Loucy (cell line): ENCODE measurements around the gene LRRC40.

ENCODE experiments used
- H2AFZ ChIP-seq: fragments of 200-600 bp; sonication (generic); 2 replicates; pipeline ENCODE4 v1.6.0; 2016; ENCODE audit warnings: antibody characterized with exemption, mild to moderate bottlenecking, low read length, moderate library complexity
- H3F3A ChIP-seq: fragments of 200-600 bp; 2 replicates; pipeline ENCODE4 v1.6.0; 2016; ENCODE audit warnings: antibody characterized with exemption, low read depth, mild to moderate bottlenecking
- H3K27me3 ChIP-seq: fragments of 200-600 bp; sonication (generic); 2 replicates; pipeline ENCODE4 v1.6.1; 2014; ENCODE audit warnings: low read length, mild to moderate bottlenecking; ENCODE audit not compliant: insufficient read depth, poor library complexity, severe bottlenecking
- H3K36me3 ChIP-seq: fragments of 200-600 bp; sonication (generic); 2 replicates; pipeline ENCODE4 v1.6.1; 2016; ENCODE audit warnings: low read length; ENCODE audit not compliant: insufficient read depth
- H3K4me1 ChIP-seq: fragments of 200-600 bp; sonication (generic); 2 replicates; pipeline ENCODE4 v1.5.1; 2014; ENCODE audit warnings: low read length, mild to moderate bottlenecking; ENCODE audit not compliant: insufficient read depth, poor library complexity, severe bottlenecking
- H3K4me2 ChIP-seq: fragments of 200-600 bp; sonication (generic); 2 replicates; pipeline ENCODE4 v1.6.0; 2014; ENCODE audit warnings: antibody characterized with exemption, low read length, low read depth, mild to moderate bottlenecking; ENCODE audit not compliant: poor library complexity, severe bottlenecking
- H3K4me3 ChIP-seq: fragments of 200-600 bp; sonication (generic); 2 replicates; pipeline ENCODE4 v1.5.1; 2014; ENCODE audit warnings: low read length, mild to moderate bottlenecking, mixed read lengths; ENCODE audit not compliant: poor library complexity, severe bottlenecking
- H3K79me2 ChIP-seq: fragments of 200-600 bp; sonication (generic); 2 replicates; pipeline ENCODE4 v1.6.1; 2014; ENCODE audit warnings: low read length; ENCODE audit not compliant: insufficient read depth
- H3K9ac ChIP-seq: fragments of 200-600 bp; sonication (generic); 2 replicates; pipeline ENCODE4 v1.6.0; 2014; ENCODE audit warnings: mild to moderate bottlenecking, low read depth, low read length, moderate library complexity; ENCODE audit not compliant: poor library complexity, severe bottlenecking
- H3K9me2 ChIP-seq: fragments of 200-600 bp; sonication (generic); replicated peaks from 2 replicates; pipeline ENCODE4 v1.6.1; 2016; ENCODE audit warnings: low read depth, low read length, mixed read lengths
- H3K9me3 ChIP-seq: fragments of 200-600 bp; sonication (generic); 2 replicates; pipeline ENCODE4 v1.6.1; 2014; ENCODE audit warnings: mild to moderate bottlenecking, antibody characterized with exemption, low read length, low read depth; ENCODE audit not compliant: insufficient read depth
- H4K20me1 ChIP-seq: fragments of 200-600 bp; sonication (generic); 2 replicates; pipeline ENCODE4 v1.6.0; 2014; ENCODE audit warnings: antibody characterized with exemption, low read length, mild to moderate bottlenecking; ENCODE audit not compliant: insufficient read depth, poor library complexity, severe bottlenecking
- EZH2phosphoT487 ChIP-seq: fragments of 200-600 bp; IDR thresholded peaks from 2 replicates; pipeline ENCODE4 v1.6.1; 2018; ENCODE audit warnings: antibody characterized with exemption, mild to moderate bottlenecking, moderate library complexity, borderline replicate concordance
- TF ChIP-seq, protein P1 (sequence below): fragments of 200-600 bp; sonication (generic); conservative IDR thresholded peaks from 2 replicates; pipeline ENCODE4 v1.5.1; 2014; ENCODE audit warnings: mild to moderate bottlenecking, antibody characterized with exemption, low read length

LRRC40 gene

DNA sequence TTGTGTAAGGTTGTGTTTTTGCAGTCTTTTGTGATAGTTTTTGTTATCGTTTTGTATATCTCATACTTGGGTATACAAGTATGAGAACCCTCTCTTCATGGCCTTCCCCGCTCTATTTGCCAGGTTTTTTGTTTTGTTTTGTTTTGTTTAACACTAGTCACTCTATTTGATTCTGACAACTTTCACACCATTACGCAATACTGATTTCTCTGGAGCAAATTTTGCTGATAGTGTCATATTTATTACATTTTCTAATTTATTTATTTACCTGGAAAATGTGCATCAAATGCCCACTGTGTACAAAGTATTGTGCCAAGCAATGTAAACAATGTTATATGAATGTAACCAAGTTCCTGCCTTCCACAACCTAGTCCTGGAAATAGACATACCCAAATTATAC lies 90.1 kb downstream of the LRRC40 start:
- Histone ChIP-seq H3F3A (no peaks in the 10 kb centered on the region), H3K4me3 (no peak overlapping the region), H3K79me2 (no peaks in the 10 kb centered on the region), H3K9ac (no peak overlapping the region), H3K9me3 (no peaks in the 10 kb centered on the region), H3K4me1 (no peaks in the 10 kb centered on the region), H3K27me3 (no peaks in the 10 kb centered on the region), H4K20me1 (no peaks in the 10 kb centered on the region), H3K9me2 (no peaks in the 10 kb centered on the region), H3K4me2 (no peak overlapping the region), H3K36me3 (no peaks in the 10 kb centered on the region), H2AFZ (no peak overlapping the region)
- TF ChIP-seq, protein P1, sequence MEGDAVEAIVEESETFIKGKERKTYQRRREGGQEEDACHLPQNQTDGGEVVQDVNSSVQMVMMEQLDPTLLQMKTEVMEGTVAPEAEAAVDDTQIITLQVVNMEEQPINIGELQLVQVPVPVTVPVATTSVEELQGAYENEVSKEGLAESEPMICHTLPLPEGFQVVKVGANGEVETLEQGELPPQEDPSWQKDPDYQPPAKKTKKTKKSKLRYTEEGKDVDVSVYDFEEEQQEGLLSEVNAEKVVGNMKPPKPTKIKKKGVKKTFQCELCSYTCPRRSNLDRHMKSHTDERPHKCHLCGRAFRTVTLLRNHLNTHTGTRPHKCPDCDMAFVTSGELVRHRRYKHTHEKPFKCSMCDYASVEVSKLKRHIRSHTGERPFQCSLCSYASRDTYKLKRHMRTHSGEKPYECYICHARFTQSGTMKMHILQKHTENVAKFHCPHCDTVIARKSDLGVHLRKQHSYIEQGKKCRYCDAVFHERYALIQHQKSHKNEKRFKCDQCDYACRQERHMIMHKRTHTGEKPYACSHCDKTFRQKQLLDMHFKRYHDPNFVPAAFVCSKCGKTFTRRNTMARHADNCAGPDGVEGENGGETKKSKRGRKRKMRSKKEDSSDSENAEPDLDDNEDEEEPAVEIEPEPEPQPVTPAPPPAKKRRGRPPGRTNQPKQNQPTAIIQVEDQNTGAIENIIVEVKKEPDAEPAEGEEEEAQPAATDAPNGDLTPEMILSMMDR: no peak
- no peak for TF ChIP-seq EZH2phosphoT487

GRCh38 chr1:70112838-70113237 lies 92.5 kb downstream of the LRRC40 start:
- Histone ChIP-seq H3K4me1 (no peaks in the 10 kb centered on the region), H3K27me3 (no peaks in the 10 kb centered on the region), H3K9me3 (no peaks in the 10 kb centered on the region), H4K20me1 (no peaks in the 10 kb centered on the region), H3K79me2 (no peaks in the 10 kb centered on the region), H3K4me2 (no peak overlapping the region), H3K9ac (no peak overlapping the region), H2AFZ (no peak overlapping the region), H3F3A (no peaks in the 10 kb centered on the region), H3K4me3 (no peak overlapping the region), H3K9me2 (no peaks in the 10 kb centered on the region), H3K36me3 (no peaks in the 10 kb centered on the region)
- TF ChIP-seq EZH2phosphoT487: no peak
- TF ChIP-seq, protein P1: peak; percentile 48

- TF ChIP-seq, protein P1: no peak
- H3K4me3 ChIP-seq: no peak overlapping the region
Measured at GRCh38 chr1:70109241-70109640, 96.1 kb downstream of the LRRC40 start.

More at GRCh38 chr1:70109241-70109640, 96.1 kb downstream of the LRRC40 start:
- Histone ChIP-seq H2AFZ (no peak overlapping the region), H3K9ac (no peak overlapping the region), H3K4me1 (no peaks in the 10 kb centered on the region), H3F3A (no peaks in the 10 kb centered on the region), H3K79me2 (no peaks in the 10 kb centered on the region), H4K20me1 (no peaks in the 10 kb centered on the region), H3K27me3 (no peaks in the 10 kb centered on the region), H3K9me3 (no peaks in the 10 kb centered on the region), H3K4me2 (no peak overlapping the region), H3K9me2 (no peaks in the 10 kb centered on the region), H3K36me3 (no peaks in the 10 kb centered on the region)
